HL-60 (cell line): ENCODE measurements around the gene ADAMTS8.

Experiments used
- CTCF ChIP-seq: IDR thresholded peaks from one replicate; pipeline ENCODE4 v1.5.1; 2011; ENCODE audit warnings: low read length, control low read depth, inconsistent platforms; ENCODE audit not compliant: insufficient read depth
- GABPA ChIP-seq: IDR thresholded peaks from 2 replicates; pipeline ENCODE4 v1.6.1; 2012; ENCODE audit warnings: low read depth
- POLR2AphosphoS5 ChIP-seq: IDR thresholded peaks from 2 replicates; pipeline ENCODE4 v1.6.1; 2012; ENCODE audit warnings: low read depth
- TF ChIP-seq, protein P1 (sequence below): IDR thresholded peaks from 2 replicates; pipeline ENCODE4 v1.6.1; 2012; ENCODE audit warnings: low read depth; ENCODE audit not compliant: insufficient replicate concordance

DNA sequence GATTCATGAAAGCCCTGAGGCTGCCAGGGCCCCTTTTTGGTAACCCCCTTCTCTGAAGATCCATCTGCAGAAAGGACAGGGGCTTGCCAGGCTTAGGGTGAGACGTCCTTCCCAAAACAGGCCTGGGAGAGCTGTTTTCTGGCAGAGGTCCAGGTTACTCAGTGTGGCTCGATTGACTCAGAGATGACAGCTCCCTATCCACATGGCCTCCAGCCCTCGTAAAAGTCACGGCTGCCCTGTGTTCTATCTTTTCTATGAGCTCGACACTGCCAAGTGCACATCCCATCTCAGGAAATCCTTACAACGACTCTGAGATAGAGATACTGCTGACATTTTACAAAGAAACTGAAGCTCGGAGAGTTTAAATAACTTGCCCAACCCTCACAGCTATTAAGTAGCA is 20.4 kb downstream of the ADAMTS8 start:
- TF ChIP-seq CTCF = no peak
- no peak for TF ChIP-seq GABPA
- TF ChIP-seq, protein P1, sequence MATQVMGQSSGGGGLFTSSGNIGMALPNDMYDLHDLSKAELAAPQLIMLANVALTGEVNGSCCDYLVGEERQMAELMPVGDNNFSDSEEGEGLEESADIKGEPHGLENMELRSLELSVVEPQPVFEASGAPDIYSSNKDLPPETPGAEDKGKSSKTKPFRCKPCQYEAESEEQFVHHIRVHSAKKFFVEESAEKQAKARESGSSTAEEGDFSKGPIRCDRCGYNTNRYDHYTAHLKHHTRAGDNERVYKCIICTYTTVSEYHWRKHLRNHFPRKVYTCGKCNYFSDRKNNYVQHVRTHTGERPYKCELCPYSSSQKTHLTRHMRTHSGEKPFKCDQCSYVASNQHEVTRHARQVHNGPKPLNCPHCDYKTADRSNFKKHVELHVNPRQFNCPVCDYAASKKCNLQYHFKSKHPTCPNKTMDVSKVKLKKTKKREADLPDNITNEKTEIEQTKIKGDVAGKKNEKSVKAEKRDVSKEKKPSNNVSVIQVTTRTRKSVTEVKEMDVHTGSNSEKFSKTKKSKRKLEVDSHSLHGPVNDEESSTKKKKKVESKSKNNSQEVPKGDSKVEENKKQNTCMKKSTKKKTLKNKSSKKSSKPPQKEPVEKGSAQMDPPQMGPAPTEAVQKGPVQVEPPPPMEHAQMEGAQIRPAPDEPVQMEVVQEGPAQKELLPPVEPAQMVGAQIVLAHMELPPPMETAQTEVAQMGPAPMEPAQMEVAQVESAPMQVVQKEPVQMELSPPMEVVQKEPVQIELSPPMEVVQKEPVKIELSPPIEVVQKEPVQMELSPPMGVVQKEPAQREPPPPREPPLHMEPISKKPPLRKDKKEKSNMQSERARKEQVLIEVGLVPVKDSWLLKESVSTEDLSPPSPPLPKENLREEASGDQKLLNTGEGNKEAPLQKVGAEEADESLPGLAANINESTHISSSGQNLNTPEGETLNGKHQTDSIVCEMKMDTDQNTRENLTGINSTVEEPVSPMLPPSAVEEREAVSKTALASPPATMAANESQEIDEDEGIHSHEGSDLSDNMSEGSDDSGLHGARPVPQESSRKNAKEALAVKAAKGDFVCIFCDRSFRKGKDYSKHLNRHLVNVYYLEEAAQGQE = no peak
- TF ChIP-seq POLR2AphosphoS5 = no peak
